Stimulated activated CD4-positive, alpha-beta T cell treated with anti-CD3 and anti-CD28 coated beads, Interleukin-2, amount 100 ng/mL, for 4 hours (primary cell): ENCODE results near the gene RSAD2.

ENCODE experiments used
- DNase-seq: peaks from one replicate; pipeline ENCODE4 v3.0.0-alpha.2; 2020; ENCODE audit warnings: low read depth

RSAD2 gene

GRCh38 chr2:6945821-6946220, 68.2 kb downstream of the RSAD2 start:
- no peak for DNase-seq

GRCh38 chr2:6946722-6947121, 69.1 kb downstream of the RSAD2 start:
- no peak for DNase-seq
